ENCODE measurements around the gene OR6J1. TPM values are rescaled to one million over a fixed set of nuclear protein-coding genes. Genes with fewer than 3 reads are reported as not detected.

OR6J1 gene
- total and polyA plus RNA-seq, 10 donors = not detected

DNA sequence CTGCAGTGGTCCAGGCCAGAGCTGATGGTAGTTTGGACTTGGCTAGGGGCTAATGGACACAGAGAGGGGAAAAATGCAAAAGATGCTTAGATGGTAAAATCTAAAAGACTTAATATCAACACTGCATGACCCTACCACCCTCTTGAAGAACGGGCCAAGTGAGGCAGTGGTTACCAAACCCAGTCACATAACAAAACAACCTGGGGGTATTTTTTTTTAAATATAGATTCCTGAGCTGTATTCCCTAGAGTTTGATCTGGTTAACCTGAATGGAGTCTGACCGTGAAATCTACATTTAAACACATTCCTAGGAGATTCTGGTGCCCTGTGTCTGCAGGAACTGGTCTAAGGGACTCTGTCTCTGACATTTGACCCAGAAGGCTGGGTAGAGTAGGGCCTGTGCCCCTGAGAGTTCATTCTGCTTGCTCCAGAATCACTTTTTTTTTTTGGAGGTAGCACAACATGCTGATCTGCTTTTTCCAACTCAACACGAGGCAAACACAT is 30.4 kb downstream of the OR6J1 start:
- Histone ChIP-seq H3K9me3 (peaks cover 0 to 3% (median 1%) of the 10 kb centered on the region in 8 donors), H3K4me1 (no peaks in the 10 kb centered on the region), H3K36me3 (peaks cover 0 to 43% (median 33%) of the 10 kb centered on the region in 6 donors), H3K27ac (no peak overlapping the region), H3K27me3 (replicated peaks in 1 of 7) (no peaks in the 10 kb centered on the region), H3K4me3 (no peak overlapping the region)
- 79 to 93% (median 88%) methylated on average over 3 of the region's 3 CpGs for WGBS, 5 donors
- no peak for TF ChIP-seq POLR2A (IDR thresholded peaks at IDR 0.05)
- TF ChIP-seq, protein P1, sequence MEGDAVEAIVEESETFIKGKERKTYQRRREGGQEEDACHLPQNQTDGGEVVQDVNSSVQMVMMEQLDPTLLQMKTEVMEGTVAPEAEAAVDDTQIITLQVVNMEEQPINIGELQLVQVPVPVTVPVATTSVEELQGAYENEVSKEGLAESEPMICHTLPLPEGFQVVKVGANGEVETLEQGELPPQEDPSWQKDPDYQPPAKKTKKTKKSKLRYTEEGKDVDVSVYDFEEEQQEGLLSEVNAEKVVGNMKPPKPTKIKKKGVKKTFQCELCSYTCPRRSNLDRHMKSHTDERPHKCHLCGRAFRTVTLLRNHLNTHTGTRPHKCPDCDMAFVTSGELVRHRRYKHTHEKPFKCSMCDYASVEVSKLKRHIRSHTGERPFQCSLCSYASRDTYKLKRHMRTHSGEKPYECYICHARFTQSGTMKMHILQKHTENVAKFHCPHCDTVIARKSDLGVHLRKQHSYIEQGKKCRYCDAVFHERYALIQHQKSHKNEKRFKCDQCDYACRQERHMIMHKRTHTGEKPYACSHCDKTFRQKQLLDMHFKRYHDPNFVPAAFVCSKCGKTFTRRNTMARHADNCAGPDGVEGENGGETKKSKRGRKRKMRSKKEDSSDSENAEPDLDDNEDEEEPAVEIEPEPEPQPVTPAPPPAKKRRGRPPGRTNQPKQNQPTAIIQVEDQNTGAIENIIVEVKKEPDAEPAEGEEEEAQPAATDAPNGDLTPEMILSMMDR (IDR thresholded peaks at IDR 0.05 in 8 of 11, conservative IDR thresholded peaks at IDR 0.05 in 3 of 11) = no peak
- intact Hi-C loops (cut with DNase I; ENCODE audit: low total_unique reads) = no loop called here
- no peak for DNase-seq

DNA sequence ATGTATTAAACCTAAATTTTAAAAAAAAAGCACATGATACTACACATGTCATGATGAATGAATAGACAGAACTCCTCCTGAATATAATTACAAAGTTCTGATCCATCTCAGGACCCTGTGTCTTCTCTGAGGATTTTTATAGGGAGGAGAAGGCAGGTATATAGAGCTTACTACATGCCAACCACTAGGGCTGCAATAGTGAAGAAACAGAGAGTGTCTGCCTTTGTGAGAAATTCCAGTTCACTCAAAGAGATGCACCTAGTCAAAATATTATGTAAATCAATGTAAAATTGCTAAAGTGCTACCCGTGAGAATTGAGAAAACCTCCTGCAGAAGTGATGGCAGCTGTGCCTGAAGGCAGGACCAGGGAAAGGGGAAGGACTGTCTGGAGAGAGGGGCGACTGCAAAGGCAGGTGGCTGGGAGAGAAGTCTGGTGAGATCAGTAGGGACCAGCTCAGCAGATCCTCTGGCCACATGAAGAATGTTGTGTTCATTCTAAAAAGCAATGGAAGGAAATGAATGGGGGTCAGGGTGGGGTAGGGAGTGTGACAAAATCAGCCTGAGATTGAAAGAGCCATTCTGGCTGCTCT is 31.0 kb downstream of the OR6J1 start:
- intact Hi-C loops (cut with DNase I; ENCODE audit: low total_unique reads) = no loop called here
- Histone ChIP-seq H3K36me3 (peaks cover 0 to 49% (median 39%) of the 10 kb centered on the region in 6 donors), H3K27ac (no peak overlapping the region), H3K4me3 (no peak overlapping the region), H3K27me3 (replicated peaks in 1 of 7) (no peaks in the 10 kb centered on the region), H3K9me3 (peaks cover 0 to 3% (median 1%) of the 10 kb centered on the region in 8 donors), H3K4me1 (no peaks in the 10 kb centered on the region)
- TF ChIP-seq POLR2A (IDR thresholded peaks at IDR 0.05) = no peak
- TF ChIP-seq, protein P1 (IDR thresholded peaks at IDR 0.05 in 8 of 11, conservative IDR thresholded peaks at IDR 0.05 in 3 of 11) = no peak
- no peak for TF ChIP-seq POLR2AphosphoS5 (IDR thresholded peaks at IDR 0.05)
- WGBS, 5 donors = 43 to 56% (median 46%) methylated on average over 2 of the region's 2 CpGs
- DNase-seq = no peak

GRCh38 chr14:22610931-22611330 is 33.2 kb downstream of the OR6J1 start:
- peaks cover 2 to 72% (median 60%) of the 10 kb centered on the region in 6 donors for H3K36me3 ChIP-seq

GRCh38 chr14:22607291-22607690 is 36.9 kb downstream of the OR6J1 start:
- Histone ChIP-seq H3K27ac (no peak overlapping the region), H3K36me3 (peaks cover 2 to 100% (median 92%) of the 10 kb centered on the region in 6 donors), H3K4me1 (no peaks in the 10 kb centered on the region), H3K4me3 (no peak overlapping the region), H3K27me3 (replicated peaks in 1 of 7) (no peaks in the 10 kb centered on the region), H3K9me3 (no peaks in the 10 kb centered on the region)
- intact Hi-C loops (cut with DNase I; ENCODE audit: low total_unique reads) = no loop called here
- DNase-seq = no peak
- no peak for TF ChIP-seq POLR2A (IDR thresholded peaks at IDR 0.05)
- TF ChIP-seq, protein P1 (IDR thresholded peaks at IDR 0.05 in 8 of 11, conservative IDR thresholded peaks at IDR 0.05 in 3 of 11) = no peak
- no peak for TF ChIP-seq POLR2AphosphoS5 (IDR thresholded peaks at IDR 0.05)
- WGBS, 5 donors = 75 to 97% (median 91%) methylated on average over 1 to 3 of the region's 3 CpGs

More at GRCh38 chr14:22610931-22611330, 33.2 kb downstream of the OR6J1 start:
- WGBS, 5 donors = 78 to 100% (median 88%) methylated on average over 2 of the region's 2 CpGs
- DNase-seq = no peak
- TF ChIP-seq, protein P1 (IDR thresholded peaks at IDR 0.05 in 8 of 11, conservative IDR thresholded peaks at IDR 0.05 in 3 of 11) = no peak
- TF ChIP-seq POLR2A (IDR thresholded peaks at IDR 0.05) (no peak), POLR2AphosphoS5 (IDR thresholded peaks at IDR 0.05) (no peak)
- Histone ChIP-seq H3K4me3 (no peak overlapping the region), H3K27me3 (replicated peaks in 1 of 7) (no peaks in the 10 kb centered on the region), H3K9me3 (peaks cover 0 to 3% (median 1%) of the 10 kb centered on the region in 8 donors), H3K27ac (no peak overlapping the region), H3K4me1 (no peaks in the 10 kb centered on the region)
- intact Hi-C loops (cut with DNase I; ENCODE audit: low total_unique reads) = no loop called here

Data from spleen (tissue), 11 donors.